ENCODE results near the gene FXYD5.

Gene FXYD5

DNA sequence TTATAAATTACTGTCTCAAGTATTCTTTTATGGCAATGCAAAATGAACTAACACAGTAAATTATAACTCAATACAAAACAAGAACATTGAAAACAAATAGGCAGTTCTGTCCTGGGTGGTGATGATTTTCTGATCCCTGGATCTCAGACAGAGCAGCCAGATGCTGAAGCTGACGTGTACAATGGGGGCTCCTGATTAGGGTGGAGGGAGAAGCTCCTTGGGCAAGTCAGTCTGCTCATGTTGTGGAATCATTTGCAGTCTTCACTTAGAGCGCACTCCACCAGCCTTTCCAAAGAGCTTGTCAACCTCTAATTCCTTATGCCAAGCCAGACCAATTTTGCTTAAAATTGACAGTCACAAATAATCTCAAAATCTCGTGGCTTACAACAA is 21.6 kb downstream of the FXYD5 start:
- TF ChIP-seq CTCF (IDR thresholded peaks at IDR 0.05; ENCODE audit: poor library complexity, severe bottlenecking), result no peak
- no peaks in the 10 kb centered on the region for H3K27me3 ChIP-seq (ENCODE audit: insufficient read depth, poor library complexity, severe bottlenecking)

DNA sequence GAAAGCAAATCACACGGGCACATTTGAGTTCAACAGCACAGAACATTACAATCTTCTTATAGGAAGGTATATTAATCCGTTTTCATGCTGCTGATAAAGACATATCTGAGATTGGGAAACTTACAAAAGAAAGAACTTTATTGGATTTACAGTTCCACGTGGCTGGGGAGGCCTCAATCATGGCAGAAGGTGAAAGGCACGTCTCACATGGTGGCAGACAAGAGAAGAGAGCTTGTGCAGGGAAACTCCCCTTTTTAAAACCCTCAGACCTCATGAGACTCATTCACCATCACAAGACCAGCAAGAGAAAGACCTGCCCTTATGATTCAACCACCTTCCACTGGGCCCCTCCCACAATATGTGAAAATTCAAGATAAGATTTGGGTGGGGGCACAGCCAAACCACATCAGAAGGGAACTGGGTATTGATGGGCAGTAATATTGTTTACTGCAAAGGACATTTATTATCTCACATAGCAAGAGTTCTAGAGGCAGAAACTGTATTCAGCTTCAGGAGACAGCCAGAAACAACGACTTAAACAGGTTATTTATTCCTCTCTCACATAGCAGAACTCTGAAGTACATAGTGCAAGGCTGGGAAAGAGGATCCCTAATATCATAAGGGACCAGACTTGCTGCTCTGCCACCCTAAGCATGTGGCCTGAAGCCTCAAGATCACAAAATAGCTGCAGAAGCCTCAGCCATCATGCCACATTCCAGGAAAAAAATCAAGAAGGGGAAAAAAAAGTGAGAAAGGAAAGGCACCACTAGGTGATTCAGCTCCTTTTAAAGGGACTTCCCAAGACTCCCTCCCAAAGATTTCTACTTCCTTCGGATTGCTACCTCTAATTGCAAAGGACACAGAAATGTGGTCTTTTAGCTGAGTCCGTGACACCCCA is 23.1 kb downstream of the FXYD5 start:
- ATAC-seq (ENCODE audit: low read depth) (no peak), DNase-seq (ENCODE audit: low spot score) (no peak)
- H3K27me3 ChIP-seq (ENCODE audit: insufficient read depth, poor library complexity, severe bottlenecking), result no peaks in the 10 kb centered on the region
- no peak overlapping the region for H3K4me3 ChIP-seq (ENCODE audit: severe bottlenecking)
- no peak for TF ChIP-seq CTCF (IDR thresholded peaks at IDR 0.05; ENCODE audit: poor library complexity, severe bottlenecking)
- H3K4me1 ChIP-seq (ENCODE audit: insufficient read depth, poor library complexity, severe bottlenecking), result no peaks in the 10 kb centered on the region
- no peak overlapping the region for H3K27ac ChIP-seq (ENCODE audit: poor library complexity, severe bottlenecking)
- H3K9me3 ChIP-seq (ENCODE audit: severe bottlenecking), result no peaks in the 10 kb centered on the region
- H3K36me3 ChIP-seq (ENCODE audit: low read depth), result no peaks in the 10 kb centered on the region

More for the DNA sequence above, 21.6 kb downstream of the FXYD5 start:
- Histone ChIP-seq H3K4me1 (ENCODE audit: insufficient read depth, poor library complexity, severe bottlenecking) (no peaks in the 10 kb centered on the region), H3K4me3 (ENCODE audit: severe bottlenecking) (no peak overlapping the region), H3K36me3 (ENCODE audit: low read depth) (no peaks in the 10 kb centered on the region), H3K9me3 (ENCODE audit: severe bottlenecking) (no peaks in the 10 kb centered on the region), H3K27ac (ENCODE audit: poor library complexity, severe bottlenecking) (no peak overlapping the region)
- DNase-seq (ENCODE audit: low spot score) (no peak), ATAC-seq (ENCODE audit: low read depth) (no peak)

DNA sequence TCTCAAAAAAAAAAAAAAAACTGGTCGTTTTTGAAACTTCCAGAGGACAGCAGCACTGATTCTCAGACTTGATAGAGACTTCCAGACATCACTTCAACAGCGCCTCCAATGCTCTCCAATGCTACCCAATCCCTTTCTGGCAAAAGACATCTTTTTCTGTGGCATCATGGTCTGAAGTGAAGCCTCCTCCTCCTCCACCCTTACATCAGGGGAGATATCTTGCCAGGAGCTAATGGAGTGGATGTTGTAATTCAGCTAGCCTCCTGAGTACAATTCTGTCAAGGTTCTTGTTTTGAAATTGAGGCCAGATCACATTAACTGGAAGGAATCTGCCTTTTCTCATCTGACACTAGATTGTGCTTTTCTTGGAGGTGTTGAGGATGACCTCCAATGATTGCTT is 24.2 kb downstream of the FXYD5 start:
- no peak overlapping the region for H3K27ac ChIP-seq (ENCODE audit: poor library complexity, severe bottlenecking)
- H3K36me3 ChIP-seq (ENCODE audit: low read depth), result no peaks in the 10 kb centered on the region
- H3K9me3 ChIP-seq (ENCODE audit: severe bottlenecking), result no peaks in the 10 kb centered on the region
- DNase-seq (ENCODE audit: low spot score), result no peak
- no peak overlapping the region for H3K4me3 ChIP-seq (ENCODE audit: severe bottlenecking)
- no peak for TF ChIP-seq CTCF (IDR thresholded peaks at IDR 0.05; ENCODE audit: poor library complexity, severe bottlenecking)
- ATAC-seq (ENCODE audit: low read depth), result no peak
- H3K4me1 ChIP-seq (ENCODE audit: insufficient read depth, poor library complexity, severe bottlenecking), result no peaks in the 10 kb centered on the region
- no peaks in the 10 kb centered on the region for H3K27me3 ChIP-seq (ENCODE audit: insufficient read depth, poor library complexity, severe bottlenecking)

- H3K27me3 ChIP-seq (ENCODE audit: insufficient read depth, poor library complexity, severe bottlenecking), result no peaks in the 10 kb centered on the region
- no peaks in the 10 kb centered on the region for H3K36me3 ChIP-seq (ENCODE audit: low read depth)
- no peak for TF ChIP-seq CTCF (IDR thresholded peaks at IDR 0.05; ENCODE audit: poor library complexity, severe bottlenecking)
- no peak overlapping the region for H3K27ac ChIP-seq (ENCODE audit: poor library complexity, severe bottlenecking)
- no peaks in the 10 kb centered on the region for H3K4me1 ChIP-seq (ENCODE audit: insufficient read depth, poor library complexity, severe bottlenecking)
- H3K9me3 ChIP-seq (ENCODE audit: severe bottlenecking), result no peaks in the 10 kb centered on the region
- DNase-seq (ENCODE audit: low spot score), result no peak
- no peak for ATAC-seq (ENCODE audit: low read depth)
- H3K4me3 ChIP-seq (ENCODE audit: severe bottlenecking), result no peak overlapping the region
Observed at GRCh38 chr19:35179830-35180229, 25.3 kb downstream of the FXYD5 start.

DNA sequence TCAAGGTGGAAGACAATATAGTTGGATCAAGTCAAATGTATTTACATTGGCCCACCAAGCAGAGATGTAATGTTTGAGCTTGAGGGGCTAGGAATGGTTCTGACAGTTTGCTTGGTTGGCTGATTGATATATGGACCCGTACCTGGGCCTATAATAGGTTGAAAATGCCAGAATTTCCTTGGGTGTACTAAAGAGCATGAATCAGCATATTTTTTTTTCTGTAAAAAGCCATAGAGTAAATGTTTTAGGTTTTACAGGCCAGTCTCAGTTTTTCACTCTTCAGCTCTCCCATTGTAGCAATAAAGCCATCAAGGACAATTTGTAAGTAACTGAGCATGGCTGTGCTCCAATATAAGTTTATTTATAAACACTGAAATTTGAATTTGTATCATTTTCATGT is 26.9 kb downstream of the FXYD5 start:
- Histone ChIP-seq H3K27me3 (ENCODE audit: insufficient read depth, poor library complexity, severe bottlenecking) (no peaks in the 10 kb centered on the region), H3K36me3 (ENCODE audit: low read depth) (no peaks in the 10 kb centered on the region), H3K27ac (ENCODE audit: poor library complexity, severe bottlenecking) (no peak overlapping the region), H3K4me3 (ENCODE audit: severe bottlenecking) (no peak overlapping the region), H3K4me1 (ENCODE audit: insufficient read depth, poor library complexity, severe bottlenecking) (no peaks in the 10 kb centered on the region), H3K9me3 (ENCODE audit: severe bottlenecking) (no peaks in the 10 kb centered on the region)
- DNase-seq (ENCODE audit: low spot score) (no peak), ATAC-seq (ENCODE audit: low read depth) (no peak)
- no peak for TF ChIP-seq CTCF (IDR thresholded peaks at IDR 0.05; ENCODE audit: poor library complexity, severe bottlenecking)

Data from RWPE2 (cell line).